ENCODE results near the gene ARHGAP28.

GRCh38 chr18:6811816-6812215, 82.3 kb downstream of the ARHGAP28 start:
- TF ChIP-seq CTCF (IDR thresholded peaks at IDR 0.05): no peak
- no peak for TF ChIP-seq POLR2A (IDR thresholded peaks at IDR 0.05)

Measured in adrenal gland (tissue), 5 donors.